HCT116 (cell line): ENCODE data around the gene GRIP2. TPM values are rescaled to one million over a fixed set of nuclear protein-coding genes. Genes with fewer than 3 reads are reported as not detected.

Experiments used
- ATAC-seq: fragments of 200-7000 bp; cut with Tn5 transposase; 2 replicates; pipeline ENCODE4 v1.9.1; 2020; ENCODE audit warnings: mild to moderate bottlenecking, moderate library complexity
- BruUV-seq: library from RNA; stranded (reverse); fragments of 400-500 nt; replicated peaks from 2 replicates; lab custom pipeline; 2021; lab: Mats Ljungman, UMichigan
- CTCF ChIA-PET: fragments of 300-600 bp; sonication (Branson Sonifier 250); formaldehyde crosslinking; loops from one replicate; lab custom pipeline; 2021; ENCODE audit warnings: antibody characterized with exemption; lab: Charles Lee
- POLR2A ChIA-PET: fragments of 300-600, 350-600 bp; sonication (Branson Sonifier 250); formaldehyde crosslinking; loops from one replicate; lab custom pipeline; 2021; ENCODE audit warnings: antibody characterized with exemption; lab: Charles Lee
- RAD21 ChIA-PET, 2 experiments: fragments of 300-600 bp; sonication (Branson Sonifier 250); formaldehyde crosslinking; loops; one replicate each; lab custom pipeline; 2023; ENCODE audit warnings: low total read pairs in 2 of 2; ENCODE audit not compliant: uncharacterized antibody in 2 of 2, unreplicated experiment in 2 of 2, low non-redundant PET in 1 of 2; lab: Charles Lee
- DNase-seq: peaks from one replicate; pipeline ENCODE4 v3.0.0-alpha.2; 2010; ENCODE audit warnings: low read depth, low spot score
- H2AFZ ChIP-seq: fragments of 200-600 bp; shearing (Covaris generic), sonication (generic); 2 replicates; pipeline ENCODE4 v1.6.1; 2017; ENCODE audit warnings: low read depth, mixed run types, mixed read lengths, antibody characterized with exemption, low read length; ENCODE audit not compliant: poor library complexity, severe bottlenecking
- H3K27ac ChIP-seq: 2 replicates; pipeline ENCODE4 v1.5.1; 2012; ENCODE audit warnings: low read depth, low read length
- H3K27me3 ChIP-seq: fragments of 200-600 bp; sonication (generic); 2 replicates; pipeline ENCODE4 v1.6.1; 2016; ENCODE audit warnings: mixed run types, low read length, mixed read lengths; ENCODE audit not compliant: insufficient read depth
- H3K36me3 ChIP-seq, 2 experiments: fragments of 200-500 bp in 1 of 2; fragments of 200-600 bp in 1 of 2; sonication (Bioruptor generic) in 1 of 2; sonication (generic) in 1 of 2; 2 replicates each; pipeline versions ENCODE4 v1.5.1 to v1.6.1; 2014 to 2016; ENCODE audit warnings: low read length in 2 of 2, inconsistent platforms in 1 of 2, mixed read lengths in 1 of 2, mixed run types in 1 of 2; ENCODE audit not compliant: insufficient read depth in 2 of 2, control insufficient read depth in 1 of 2
- H3K4me1 ChIP-seq, 2 experiments: fragments of 200-600 bp in 1 of 2; sonication (generic) in 1 of 2; 2 replicates each; pipeline versions ENCODE4 v1.5.1 to v1.6.1; 2012 to 2017; ENCODE audit warnings: low read length in 2 of 2, inconsistent platforms in 1 of 2, mild to moderate bottlenecking in 1 of 2, mixed read lengths in 1 of 2, mixed run types in 1 of 2, moderate library complexity in 1 of 2; ENCODE audit not compliant: insufficient read depth in 2 of 2, control insufficient read depth in 1 of 2
- H3K4me2 ChIP-seq: fragments of 200-600 bp; sonication (generic); 2 replicates; pipeline ENCODE4 v1.6.1; 2017; ENCODE audit warnings: mixed run types, low read length, mixed read lengths
- H3K4me3 ChIP-seq, 2 experiments: fragments of 200-600 bp in 1 of 2; sonication (generic) in 1 of 2; replicated peaks in 1 of 2; 2 replicates each; pipeline ENCODE4 v1.5.1; 2011 to 2016; ENCODE audit warnings: low read length in 2 of 2, control low read depth in 1 of 2, low read depth in 1 of 2, mild to moderate bottlenecking in 1 of 2, mixed read lengths in 1 of 2, mixed run types in 1 of 2
- H3K79me2 ChIP-seq: fragments of 200-600 bp; sonication (generic); 2 replicates; pipeline ENCODE4 v1.6.1; 2017; ENCODE audit warnings: mild to moderate bottlenecking, mixed run types, low read length, moderate library complexity, mixed read lengths; ENCODE audit not compliant: insufficient read depth
- H3K9ac ChIP-seq: fragments of 200-600 bp; sonication (generic); 2 replicates; pipeline ENCODE4 v1.6.1; 2016; ENCODE audit warnings: low read length, mixed read lengths
- H3K9me2 ChIP-seq: fragments of 200-600 bp; sonication (generic), shearing (Covaris generic); 2 replicates; pipeline ENCODE4 v1.6.1; 2017; ENCODE audit warnings: mixed run types, mild to moderate bottlenecking, moderate library complexity; ENCODE audit not compliant: insufficient read depth
- H3K9me3 ChIP-seq, 2 experiments: fragments of 200-500 bp in 1 of 2; fragments of 200-600 bp in 1 of 2; sonication (Bioruptor generic) in 1 of 2; sonication (generic) in 1 of 2; 2 replicates each; pipeline ENCODE4 v1.6.1; 2014 to 2017; ENCODE audit warnings: low read length in 2 of 2, mixed read lengths in 2 of 2, inconsistent platforms in 1 of 2, low read depth in 1 of 2, mild to moderate bottlenecking in 1 of 2, mixed run types in 1 of 2, moderate library complexity in 1 of 2; ENCODE audit not compliant: control insufficient read depth in 1 of 2, insufficient read depth in 1 of 2
- H4K20me1 ChIP-seq: fragments of 200-600 bp; sonication (generic), shearing (Covaris generic); 2 replicates; pipeline ENCODE4 v1.6.1; 2017; ENCODE audit warnings: mixed run types, mild to moderate bottlenecking, moderate library complexity; ENCODE audit not compliant: insufficient read depth
- ATF3 ChIP-seq: IDR thresholded peaks from 2 replicates; pipeline ENCODE4 v1.6.1; 2012
- EGR1 ChIP-seq: IDR thresholded peaks from 2 replicates; pipeline ENCODE4 v1.6.1; 2012; ENCODE audit warnings: low read depth
- POLR2AphosphoS5 ChIP-seq: IDR thresholded peaks from 2 replicates; pipeline ENCODE4 v1.6.1; 2011; ENCODE audit warnings: mild to moderate bottlenecking, low read depth, low read length, moderate library complexity
- REST ChIP-seq: IDR thresholded peaks from 2 replicates; pipeline ENCODE4 v1.6.1; 2012; ENCODE audit warnings: low read depth
- SRF ChIP-seq: IDR thresholded peaks from 2 replicates; pipeline ENCODE4 v1.6.1; 2012; ENCODE audit warnings: low read depth
- ZBTB33 ChIP-seq: IDR thresholded peaks from 2 replicates; pipeline ENCODE4 v1.6.1; 2011; ENCODE audit warnings: mild to moderate bottlenecking, low read length, moderate library complexity; ENCODE audit not compliant: insufficient replicate concordance; ENCODE audit errors: extremely low read depth
- ZFX ChIP-seq: fragments of 450-650 bp; IDR thresholded peaks from 2 replicates; pipeline ENCODE4 v1.6.1; 2017
- intact Hi-C: fragments of 100-400 bp; cut with micrococcal nuclease; formaldehyde crosslinking; loops from 2 replicates; pipeline ENCODE4 v1.10.0; 2022
- total RNA-seq: library from RNA; stranded (reverse); gene quantifications from one replicate; pipeline ENCODE4 v1.2.1, GENCODE V29; 2021; ENCODE audit not compliant: unreplicated experiment

GRIP2 gene
- total RNA-seq, 1 experiment from 2014 or later: 0.34 TPM

DNA sequence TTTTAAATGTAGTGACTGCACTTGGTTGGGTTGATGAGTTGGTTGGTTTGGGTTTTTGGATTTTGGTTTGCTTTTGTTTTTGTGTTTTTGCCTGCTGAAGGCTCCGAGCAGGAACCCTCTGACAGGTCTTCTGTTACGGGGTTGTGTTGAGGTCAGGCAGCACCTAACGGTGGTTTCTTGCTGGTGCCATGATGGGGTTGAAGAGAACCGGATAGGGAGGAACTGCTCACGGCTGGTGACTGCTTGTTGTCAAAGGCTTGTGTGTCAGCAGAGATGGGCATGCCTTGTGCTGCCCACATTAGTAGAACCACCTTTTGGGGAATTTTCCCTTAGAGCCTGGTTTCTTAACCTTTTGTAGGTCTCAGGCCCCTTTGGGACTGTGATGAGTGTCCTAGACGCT is 95.8 kb downstream of the GRIP2 start:
- Histone ChIP-seq H3K36me3 (peaks cover 22 to 34% of the 10 kb centered on the region in 2 experiments), H3K79me2 (peaks cover 30% of the 10 kb centered on the region), H3K4me3 (no peak overlapping the region), H3K9me2 (no peaks in the 10 kb centered on the region), H3K27ac (no peak overlapping the region), H3K4me1 (peaks cover 22 to 25% of the 10 kb centered on the region in 2 experiments), H2AFZ (no peak overlapping the region), H3K27me3 (no peaks in the 10 kb centered on the region), H4K20me1 (no peaks in the 10 kb centered on the region), H3K9me3 (no peaks in the 10 kb centered on the region), H3K9ac (no peak overlapping the region), H3K4me2 (no peak overlapping the region)
- POLR2A ChIA-PET: no interaction called here
- RAD21 ChIA-PET: no interaction called here
- ATAC-seq: no peak
- no TSS peak for BruUV-seq
- no peak for TF ChIP-seq EGR1
- no peak for TF ChIP-seq ZFX
- TF ChIP-seq POLR2AphosphoS5: no peak
- no peak for TF ChIP-seq ATF3
- no peak for TF ChIP-seq REST
- no peak for TF ChIP-seq ZBTB33
- TF ChIP-seq SRF: no peak
- DNase-seq: no peak
- CTCF ChIA-PET: no interaction called here
- intact Hi-C loops: no loop called here
